ENCODE results near the gene ABL2.

GRCh38 chr1:179143322-179143721, 86.2 kb downstream of the ABL2 start:
- TF ChIP-seq, protein P1, sequence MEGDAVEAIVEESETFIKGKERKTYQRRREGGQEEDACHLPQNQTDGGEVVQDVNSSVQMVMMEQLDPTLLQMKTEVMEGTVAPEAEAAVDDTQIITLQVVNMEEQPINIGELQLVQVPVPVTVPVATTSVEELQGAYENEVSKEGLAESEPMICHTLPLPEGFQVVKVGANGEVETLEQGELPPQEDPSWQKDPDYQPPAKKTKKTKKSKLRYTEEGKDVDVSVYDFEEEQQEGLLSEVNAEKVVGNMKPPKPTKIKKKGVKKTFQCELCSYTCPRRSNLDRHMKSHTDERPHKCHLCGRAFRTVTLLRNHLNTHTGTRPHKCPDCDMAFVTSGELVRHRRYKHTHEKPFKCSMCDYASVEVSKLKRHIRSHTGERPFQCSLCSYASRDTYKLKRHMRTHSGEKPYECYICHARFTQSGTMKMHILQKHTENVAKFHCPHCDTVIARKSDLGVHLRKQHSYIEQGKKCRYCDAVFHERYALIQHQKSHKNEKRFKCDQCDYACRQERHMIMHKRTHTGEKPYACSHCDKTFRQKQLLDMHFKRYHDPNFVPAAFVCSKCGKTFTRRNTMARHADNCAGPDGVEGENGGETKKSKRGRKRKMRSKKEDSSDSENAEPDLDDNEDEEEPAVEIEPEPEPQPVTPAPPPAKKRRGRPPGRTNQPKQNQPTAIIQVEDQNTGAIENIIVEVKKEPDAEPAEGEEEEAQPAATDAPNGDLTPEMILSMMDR (IDR thresholded peaks at IDR 0.05) = no peak
- no peak for TF ChIP-seq POLR2A (IDR thresholded peaks at IDR 0.05)
